SK-N-SH treated with all-trans-retinoic acid at 6 μM for 48 hours (cell line): ENCODE measurements around the gene AUTS2.

Experiments
- ATAC-seq: fragments of 200-7000 bp; cut with Tn5 transposase; 3 replicates; pipeline ENCODE4 v1.9.1; 2020; ENCODE audit warnings: mild to moderate bottlenecking, moderate library complexity
- CREB5 ChIP-seq: fragments of 250-450 bp; sonication (Bioruptor Pico); IDR thresholded peaks from 2 replicates; pipeline ENCODE4 v1.5.1; 2020; ENCODE audit warnings: low read depth, mild to moderate bottlenecking, moderate library complexity
- CSDC2 ChIP-seq: fragments of 250-450 bp; sonication (Bioruptor Pico); IDR thresholded peaks from 2 replicates; pipeline ENCODE4 v1.5.0; 2020; ENCODE audit warnings: mild to moderate bottlenecking, moderate library complexity
- CSRNP3 ChIP-seq: fragments of 250-450 bp; sonication (Bioruptor Pico); IDR thresholded peaks from 2 replicates; pipeline ENCODE4 v1.5.1; 2021; ENCODE audit warnings: mild to moderate bottlenecking, moderate library complexity
- GLIS3 ChIP-seq: fragments of 250-450 bp; sonication (Bioruptor Pico); IDR thresholded peaks from 2 replicates; pipeline ENCODE4 v1.5.0; 2020; ENCODE audit warnings: mild to moderate bottlenecking, moderate library complexity
- ISL1 ChIP-seq: fragments of 250-450 bp; sonication (Bioruptor Pico); IDR thresholded peaks from 2 replicates; pipeline ENCODE4 v2.1.2; 2022; ENCODE audit warnings: mild to moderate bottlenecking, moderate library complexity
- PATZ1 ChIP-seq: fragments of 250-450 bp; sonication (Bioruptor Pico); IDR thresholded peaks from 2 replicates; pipeline ENCODE4 v1.8.0; 2020; ENCODE audit warnings: mild to moderate bottlenecking, moderate library complexity, borderline replicate concordance
- POU6F1 ChIP-seq: fragments of 250-450 bp; sonication (Bioruptor Pico); IDR thresholded peaks from 2 replicates; pipeline ENCODE4 v1.8.0; 2021; ENCODE audit warnings: low read depth, mild to moderate bottlenecking, moderate library complexity, borderline replicate concordance
- RARB ChIP-seq: fragments of 250-450 bp; sonication (Bioruptor Pico); IDR thresholded peaks from 2 replicates; pipeline ENCODE4 v1.8.0; 2021; ENCODE audit warnings: mild to moderate bottlenecking, moderate library complexity
- TCF4 ChIP-seq: fragments of 250-450 bp; sonication (Bioruptor Pico); IDR thresholded peaks from 2 replicates; pipeline ENCODE4 v1.8.0; 2021; ENCODE audit warnings: mild to moderate bottlenecking, moderate library complexity, borderline replicate concordance
- TOX ChIP-seq: fragments of 250-450 bp; sonication (Bioruptor Pico); IDR thresholded peaks from 2 replicates; pipeline ENCODE4 v1.8.0; 2021; ENCODE audit warnings: mild to moderate bottlenecking, moderate library complexity, borderline replicate concordance
- TSHZ2 ChIP-seq: fragments of 250-450 bp; sonication (Bioruptor Pico); IDR thresholded peaks from 2 replicates; pipeline ENCODE4 v1.5.0; 2020; ENCODE audit warnings: mild to moderate bottlenecking, moderate library complexity
- ZC3H10 ChIP-seq: fragments of 250-450 bp; sonication (Bioruptor Pico); IDR thresholded peaks from 2 replicates; pipeline ENCODE4 v1.5.1; 2021; ENCODE audit warnings: mild to moderate bottlenecking, moderate library complexity
- ZNF565 ChIP-seq: fragments of 450-650 bp; formaldehyde crosslinking; conservative IDR thresholded peaks from 2 replicates; pipeline ENCODE4 v1.5.0; 2020; ENCODE audit warnings: low read depth, mild to moderate bottlenecking, moderate library complexity

AUTS2 gene

GRCh38 chr7:70790215-70791073 lies 1192.2 kb downstream of the AUTS2 start (continued):
- TF ChIP-seq CREB5 (CRISPR knock-in tag), result no peak
- no peak for TF ChIP-seq ZNF565 (CRISPR knock-in tag)
- TF ChIP-seq POU6F1 (CRISPR knock-in tag), result no peak
- TF ChIP-seq CSDC2 (CRISPR knock-in tag), result no peak
- no peak for TF ChIP-seq TCF4 (CRISPR knock-in tag)
- no peak for TF ChIP-seq PATZ1
- TF ChIP-seq, all 23 proteins: peak for 0

GRCh38 chr7:70791341-70791740 lies 1193.1 kb downstream of the AUTS2 start:
- ATAC-seq, result no peak
- TF ChIP-seq CSRNP3 (CRISPR knock-in tag) (no peak), RARB (CRISPR knock-in tag) (no peak), ISL1 (CRISPR knock-in tag) (no peak), GLIS3 (CRISPR knock-in tag) (no peak), ZC3H10 (CRISPR knock-in tag) (no peak), POU6F1 (CRISPR knock-in tag) (no peak), TOX (CRISPR knock-in tag) (no peak), CREB5 (CRISPR knock-in tag) (no peak), PATZ1 (no peak), TSHZ2 (CRISPR knock-in tag) (no peak), CSDC2 (CRISPR knock-in tag) (no peak)
